SK-N-DZ (cell line): ENCODE results near the gene C1orf87.

Experiments used
- DNase-seq: peaks from one replicate; pipeline ENCODE4 v3.0.0-alpha.2; 2015; ENCODE audit warnings: low spot score
- small RNA-seq, 2 experiments: library from RNA; depleted of rRNA; stranded (forward); fragments of <200 nt; gene quantifications; one replicate each; pipeline ENCODE3, GENCODE V24; 2014

C1orf87 gene

GRCh38 chr1:59952065-59952464 lies 121.5 kb downstream of the C1orf87 start:
- no peak for DNase-seq

- DNase-seq, result no peak
Observed at GRCh38 chr1:59949648-59950047, 123.9 kb downstream of the C1orf87 start.

GRCh38 chr1:59948990-59949389 lies 124.6 kb downstream of the C1orf87 start:
- DNase-seq, result no peak

GRCh38 chr1:59947047-59947938 lies 126.3 kb downstream of the C1orf87 start:
- peak; percentile 68 for DNase-seq

- peak; percentile 61 for DNase-seq
Observed at GRCh38 chr1:59945790-59946189, 127.8 kb downstream of the C1orf87 start.

Small RNA genes lying within 50 kb of the gene (small RNA-seq; reads per million reads assigned to genes)
- gene RN7SL475P, result 0 to 0.04 reads per million in 2 experiments
